Colonic mucosa (tissue), 4 donors: Measurements from ENCODE around the gene DRC3. TPM values are rescaled to one million over a fixed set of nuclear protein-coding genes. Genes with fewer than 3 reads are reported as not detected.

Source experiments
- DNase-seq: peaks from one replicate; pipeline ENCODE4 v3.0.0-alpha.2; 2020
- H3K27ac ChIP-seq: fragments of 200-600 bp; one replicate; pipeline ENCODE4 v1.8.0; 2021
- H3K27me3 ChIP-seq: fragments of 200-600 bp; one replicate; pipeline ENCODE4 v1.8.0; 2021
- H3K36me3 ChIP-seq: fragments of 200-600 bp; one replicate; pipeline ENCODE4 v1.8.0; 2021
- H3K4me1 ChIP-seq: fragments of 200-600 bp; one replicate; pipeline ENCODE4 v1.8.0; 2021; ENCODE audit warnings: mild to moderate bottlenecking
- H3K4me3 ChIP-seq: fragments of 200-600 bp; one replicate; pipeline ENCODE4 v1.8.0; 2021
- H3K9ac ChIP-seq, 2 donors: one replicate each; pipeline ENCODE4 v1.7.0; 2013; ENCODE audit warnings: control low read depth in 2 of 2, low read depth in 2 of 2, low read length in 2 of 2
- H3K9me3 ChIP-seq: fragments of 200-600 bp; one replicate; pipeline ENCODE4 v1.8.0; 2021
- CTCF ChIP-seq: fragments of 200-600 bp; IDR thresholded peaks from one replicate; pipeline ENCODE4 v1.8.0; 2022; ENCODE audit warnings: antibody characterized with exemption, mild to moderate bottlenecking
- intact Hi-C: fragments of 100-400 bp; cut with DNase I; formaldehyde crosslinking; loops from one replicate; pipeline ENCODE4 v1.14.1; 2022
- total RNA-seq, 2 donors: library from RNA; stranded (reverse); fragmentation: NEBNext Ultra II Directional in 1 of 2; extraction: Animal tissue kit (Norgen Biotek cat#: 25700) in 1 of 2; gene quantifications; one replicate each; pipeline ENCODE4 v1.2.1, GENCODE V29; 2021
- donor health status: healthy.
- donor health status: DM: no; HTN: no; CAD: no.
- donor health status: DM: no; HTN: no; CAD: no.

Gene DRC3
- total RNA-seq, 2 donors from 2014 or later: 0.79 to 1.1 TPM

DNA sequence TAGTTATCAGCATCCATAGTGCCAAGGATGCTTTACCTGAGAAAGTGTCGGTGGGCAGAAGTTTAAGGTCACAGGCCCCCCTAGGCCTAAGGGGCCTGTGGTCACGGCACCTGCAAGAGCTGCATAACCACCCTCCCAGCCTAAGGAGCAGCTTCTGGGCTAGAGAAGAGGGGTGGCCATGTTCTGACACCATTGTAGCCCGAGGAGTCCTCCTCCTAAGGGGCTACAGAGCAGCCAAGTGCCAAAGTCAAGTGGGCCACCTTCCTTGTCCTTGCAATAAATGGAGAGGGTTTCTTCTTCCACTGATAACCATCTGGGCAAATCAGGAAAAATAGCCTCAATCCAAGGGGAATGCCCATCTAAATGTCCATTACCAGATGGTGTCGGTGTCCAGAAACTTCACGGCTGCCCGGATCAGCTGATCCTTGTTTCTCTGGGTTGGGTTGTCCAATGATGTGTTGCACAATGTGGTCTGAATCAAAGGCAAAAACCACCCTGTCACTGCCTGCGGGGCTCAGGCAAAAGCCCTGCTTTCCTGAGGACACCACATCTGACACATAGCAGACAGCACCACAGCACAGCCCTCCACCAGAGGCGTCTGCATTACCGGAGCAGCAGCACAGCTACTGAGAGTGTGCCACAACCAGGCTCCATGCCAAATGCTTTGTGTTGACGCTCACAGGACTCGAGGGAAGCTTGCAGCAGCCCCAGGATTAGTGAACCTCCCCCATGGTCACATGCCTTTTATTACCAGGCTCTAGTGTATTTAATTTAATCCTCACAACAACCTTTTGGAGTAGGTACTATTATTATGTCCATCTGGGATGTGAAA lies 53.5 kb downstream of the DRC3 start:
- no peak for TF ChIP-seq CTCF
- DNase-seq: no peak
- Histone ChIP-seq H3K27me3 (no peaks in the 10 kb centered on the region), H3K9ac (no peak overlapping the region), H3K27ac (no peak overlapping the region), H3K4me1 (no peaks in the 10 kb centered on the region), H3K4me3 (no peak overlapping the region), H3K36me3 (no peaks in the 10 kb centered on the region), H3K9me3 (no peaks in the 10 kb centered on the region)
- intact Hi-C loops: no loop called here

- intact Hi-C loops: no loop called here
- TF ChIP-seq CTCF: no peak
- H3K36me3 ChIP-seq: no peaks in the 10 kb centered on the region
- H3K4me3 ChIP-seq: no peak overlapping the region
- H3K9me3 ChIP-seq: no peaks in the 10 kb centered on the region
- H3K27ac ChIP-seq: no peak overlapping the region
- no peak for DNase-seq
- no peak overlapping the region for H3K9ac ChIP-seq
- no peaks in the 10 kb centered on the region for H3K27me3 ChIP-seq
- H3K4me1 ChIP-seq: no peaks in the 10 kb centered on the region
These were observed 54.6 kb downstream of the DRC3 start for GRCh38 chr17:18027280-18027679.

- Histone ChIP-seq H3K4me1 (no peaks in the 10 kb centered on the region), H3K36me3 (no peaks in the 10 kb centered on the region), H3K9ac (no peak overlapping the region), H3K4me3 (no peak overlapping the region), H3K9me3 (no peaks in the 10 kb centered on the region), H3K27ac (no peak overlapping the region), H3K27me3 (no peaks in the 10 kb centered on the region)
- intact Hi-C loops: no loop called here
- no peak for DNase-seq
- TF ChIP-seq CTCF: no peak
These were observed 55.7 kb downstream of the DRC3 start for GRCh38 chr17:18028114-18028951.

- no peak overlapping the region for H3K9ac ChIP-seq
- no peaks in the 10 kb centered on the region for H3K27me3 ChIP-seq
- TF ChIP-seq CTCF: no peak
- DNase-seq: no peak
- no peak overlapping the region for H3K4me3 ChIP-seq
- no peaks in the 10 kb centered on the region for H3K4me1 ChIP-seq
- no peak overlapping the region for H3K27ac ChIP-seq
- no peaks in the 10 kb centered on the region for H3K36me3 ChIP-seq
- H3K9me3 ChIP-seq: no peaks in the 10 kb centered on the region
- intact Hi-C loops: no loop called here
These were observed 56.4 kb downstream of the DRC3 start for GRCh38 chr17:18028952-18029540.

DNA sequence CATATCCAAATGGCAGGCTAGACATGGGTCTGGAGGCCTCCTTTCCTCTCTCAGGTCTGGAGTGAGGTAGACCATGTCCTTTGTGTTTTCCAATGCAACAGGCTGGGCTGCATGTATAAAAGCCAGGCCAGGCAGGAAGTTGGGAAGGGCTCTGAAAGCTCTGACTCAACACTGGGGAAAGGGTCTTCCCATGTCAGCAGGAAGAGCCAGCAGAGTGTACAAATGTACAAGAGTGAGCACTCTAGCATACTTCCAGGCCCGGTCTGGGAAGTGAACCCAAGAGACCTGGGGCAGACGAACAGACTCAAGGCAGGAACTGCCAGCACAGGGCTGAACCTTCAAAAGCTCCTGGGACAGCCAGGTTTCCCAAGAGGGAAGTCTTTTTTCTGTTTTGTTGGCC lies 59.3 kb downstream of the DRC3 start:
- no peak overlapping the region for H3K9ac ChIP-seq
- H3K27me3 ChIP-seq: no peaks in the 10 kb centered on the region
- H3K4me1 ChIP-seq: no peaks in the 10 kb centered on the region
- no peak overlapping the region for H3K4me3 ChIP-seq
- intact Hi-C loops: loop anchor here (2.0 to 5.0 kb wide), 2 partner anchors 141 to 350 kb away; partner anchors contain the start of gene RAI1
- no peak for DNase-seq
- H3K27ac ChIP-seq: no peak overlapping the region
- no peaks in the 10 kb centered on the region for H3K9me3 ChIP-seq
- no peaks in the 10 kb centered on the region for H3K36me3 ChIP-seq
- TF ChIP-seq CTCF: no peak
